NT2/D1 (cell line): Measurements from ENCODE around the gene FOXN4.

ENCODE experiments used
- SUZ12 ChIP-seq: IDR thresholded peaks from 2 replicates; pipeline ENCODE4 v1.6.1; 2011; ENCODE audit not compliant: insufficient read length, insufficient read depth; ENCODE audit errors: extremely low read depth
- YY1 ChIP-seq: IDR thresholded peaks from 2 replicates; pipeline ENCODE4 v1.6.1; 2011; ENCODE audit not compliant: insufficient read length, insufficient read depth
- ZNF274 ChIP-seq: IDR thresholded peaks from 2 replicates; pipeline ENCODE4 v1.6.1; 2011; ENCODE audit warnings: mild to moderate bottlenecking, low read depth, low read length

GRCh38 chr12:109308534-109309380 lies at the start of gene FOXN4:
- TF ChIP-seq SUZ12, result no peak
- TF ChIP-seq YY1, result no peak
- no peak for TF ChIP-seq ZNF274
